ENCODE results near the gene PTPRD. TPM values are rescaled to one million over a fixed set of nuclear protein-coding genes. Genes with fewer than 3 reads are reported as not detected.

PTPRD gene
- total RNA-seq, 1 experiment from 2014 or later = not detected

DNA sequence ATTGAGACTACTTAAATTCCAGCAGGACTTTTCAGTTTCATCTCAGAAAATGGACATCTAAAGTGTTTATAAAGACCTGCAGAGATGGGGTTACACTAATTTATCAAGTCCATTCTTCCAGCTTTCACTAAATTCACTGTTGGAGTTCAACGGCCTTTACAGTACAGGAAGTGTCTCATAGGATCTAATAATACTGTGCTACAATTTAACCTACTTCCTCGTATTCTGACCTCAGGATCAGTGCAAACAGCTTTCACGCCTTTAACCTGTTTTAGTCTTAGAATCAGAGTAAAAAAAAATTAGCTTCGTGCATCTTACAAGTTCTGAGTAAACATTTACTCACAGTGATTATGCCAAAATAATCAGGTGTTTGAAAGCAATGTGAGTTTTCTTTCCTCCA lies 2180.6 kb downstream of the PTPRD start:
- Histone ChIP-seq H3K9me3 (ENCODE audit: low read depth, low read length, poor library complexity, severe bottlenecking) (no peaks in the 10 kb centered on the region), H3K4me3 (ENCODE audit: low read depth, low read length, poor library complexity, severe bottlenecking) (no peak overlapping the region), H3K27me3 (replicated peaks; ENCODE audit: insufficient read depth, low read depth, low read length, poor library complexity) (peaks cover 4% of the 10 kb centered on the region), H3K4me1 (ENCODE audit: insufficient read depth, low read length, poor library complexity, severe bottlenecking) (no peaks in the 10 kb centered on the region), H3K36me3 (ENCODE audit: insufficient read depth, low read length, poor library complexity, severe bottlenecking) (no peaks in the 10 kb centered on the region), H3K27ac (ENCODE audit: low read depth, low read length, poor library complexity, severe bottlenecking) (no peak overlapping the region)
- no peak for TF ChIP-seq CTCF (conservative IDR thresholded peaks at IDR 0.05; ENCODE audit: low read depth, low read length)
- TF ChIP-seq EZH2 (IDR thresholded peaks at IDR 0.05; ENCODE audit: borderline replicate concordance, low read depth, low read length, poor library complexity, severe bottlenecking) = no peak
- no peak for DNase-seq (ENCODE audit: low spot score)
- ChIA-PET POLR2A (ENCODE audit: low non-redundant PET) (no interaction called here), CTCF (interaction anchor here (0.5 kb wide), 1 partner anchor 464 kb away, joined by 3 read pairs; no protein-coding TSS in a partner anchor)
- no TSS peak for BruUV-seq (replicated peaks)
- intact Hi-C loops (cut with micrococcal nuclease; ENCODE audit: unreplicated experiment) = no loop called here

DNA sequence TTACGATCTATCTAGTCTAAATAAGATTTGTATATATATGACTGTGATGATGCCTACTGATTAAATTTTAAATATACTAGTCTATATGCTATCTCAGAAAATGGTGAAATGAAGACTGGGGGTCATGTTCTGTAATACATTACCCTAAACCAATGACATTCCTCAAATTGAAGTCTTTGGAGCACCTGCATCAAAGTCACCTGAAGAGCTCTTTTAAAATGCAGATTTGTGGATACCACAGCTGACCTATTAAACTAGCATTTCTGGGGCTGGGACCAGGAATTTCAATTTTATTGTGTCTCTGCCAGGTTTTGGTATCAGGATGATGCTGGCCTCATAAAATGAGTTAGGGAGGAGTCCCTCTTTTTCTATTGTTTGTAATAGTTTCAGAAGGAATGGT lies 2181.3 kb downstream of the PTPRD start:
- H3K27me3 ChIP-seq (replicated peaks; ENCODE audit: insufficient read depth, low read depth, low read length, poor library complexity) = peaks cover 4% of the 10 kb centered on the region
- ChIA-PET CTCF (no interaction called here), POLR2A (ENCODE audit: low non-redundant PET) (no interaction called here)
- no peak for DNase-seq (ENCODE audit: low spot score)
- no TSS peak for BruUV-seq (replicated peaks)
- intact Hi-C loops (cut with micrococcal nuclease; ENCODE audit: unreplicated experiment) = no loop called here
- no peaks in the 10 kb centered on the region for H3K36me3 ChIP-seq (ENCODE audit: insufficient read depth, low read length, poor library complexity, severe bottlenecking)
- no peak for TF ChIP-seq EZH2 (IDR thresholded peaks at IDR 0.05; ENCODE audit: borderline replicate concordance, low read depth, low read length, poor library complexity, severe bottlenecking)
- TF ChIP-seq CTCF (conservative IDR thresholded peaks at IDR 0.05; ENCODE audit: low read depth, low read length) = no peak
- H3K4me3 ChIP-seq (ENCODE audit: low read depth, low read length, poor library complexity, severe bottlenecking) = no peak overlapping the region
- H3K4me1 ChIP-seq (ENCODE audit: insufficient read depth, low read length, poor library complexity, severe bottlenecking) = no peaks in the 10 kb centered on the region
- H3K27ac ChIP-seq (ENCODE audit: low read depth, low read length, poor library complexity, severe bottlenecking) = no peak overlapping the region
- no peaks in the 10 kb centered on the region for H3K9me3 ChIP-seq (ENCODE audit: low read depth, low read length, poor library complexity, severe bottlenecking)

DNA sequence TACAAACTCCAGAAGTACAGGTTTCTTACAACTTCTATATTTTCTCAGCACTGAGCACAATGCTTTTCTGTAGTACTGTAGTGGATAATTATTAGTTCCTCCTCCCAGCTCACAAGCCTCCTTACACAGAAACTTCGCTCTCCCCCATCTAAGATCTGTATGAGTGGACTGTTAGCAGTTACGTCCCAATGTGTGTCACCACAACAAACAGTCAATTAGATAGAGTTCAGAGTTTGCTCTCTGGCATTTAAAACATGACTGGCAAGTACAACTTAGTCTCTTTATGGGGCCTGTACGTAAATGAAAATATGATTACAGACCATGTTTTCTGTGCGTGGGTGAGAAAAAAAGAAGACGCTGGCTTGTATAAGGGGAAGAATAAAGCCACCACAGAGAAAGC lies 2181.9 kb downstream of the PTPRD start:
- Histone ChIP-seq H3K9me3 (ENCODE audit: low read depth, low read length, poor library complexity, severe bottlenecking) (no peaks in the 10 kb centered on the region), H3K4me1 (ENCODE audit: insufficient read depth, low read length, poor library complexity, severe bottlenecking) (no peaks in the 10 kb centered on the region), H3K27ac (ENCODE audit: low read depth, low read length, poor library complexity, severe bottlenecking) (no peak overlapping the region), H3K4me3 (ENCODE audit: low read depth, low read length, poor library complexity, severe bottlenecking) (no peak overlapping the region), H3K27me3 (replicated peaks; ENCODE audit: insufficient read depth, low read depth, low read length, poor library complexity) (peaks cover 4% of the 10 kb centered on the region), H3K36me3 (ENCODE audit: insufficient read depth, low read length, poor library complexity, severe bottlenecking) (no peaks in the 10 kb centered on the region)
- ChIA-PET POLR2A (ENCODE audit: low non-redundant PET) (no interaction called here), CTCF (no interaction called here)
- intact Hi-C loops (cut with micrococcal nuclease; ENCODE audit: unreplicated experiment) = no loop called here
- BruUV-seq (replicated peaks) = no TSS peak
- no peak for DNase-seq (ENCODE audit: low spot score)
- no peak for TF ChIP-seq EZH2 (IDR thresholded peaks at IDR 0.05; ENCODE audit: borderline replicate concordance, low read depth, low read length, poor library complexity, severe bottlenecking)
- no peak for TF ChIP-seq CTCF (conservative IDR thresholded peaks at IDR 0.05; ENCODE audit: low read depth, low read length)
